OCI-LY7 (cell line): ENCODE results near the gene TMEM178B. TPM values are rescaled to one million over a fixed set of nuclear protein-coding genes. Genes with fewer than 3 reads are reported as not detected.

Experiments used
- BruUV-seq: library from RNA; stranded (reverse); fragments of 400-500 nt; replicated peaks from 2 replicates; lab custom pipeline; 2021; lab: Mats Ljungman, UMichigan
- CTCF ChIA-PET: fragments of 300-600 bp; sonication (Branson Sonifier 250); formaldehyde crosslinking; loops from one replicate; lab custom pipeline; 2022; ENCODE audit warnings: antibody characterized with exemption; ENCODE audit not compliant: unreplicated experiment; lab: Charles Lee
- POLR2A ChIA-PET: fragments of 300-600 bp; sonication (Branson Sonifier 250); formaldehyde crosslinking; loops from one replicate; lab custom pipeline; 2022; ENCODE audit warnings: antibody characterized with exemption; lab: Charles Lee
- DNase-seq: peaks from one replicate; pipeline ENCODE4 v3.0.0-alpha.2; 2015; ENCODE audit warnings: low spot score
- H2AFZ ChIP-seq: fragments of 200-600 bp; sonication (generic), shearing (Covaris generic); 2 replicates; pipeline ENCODE4 v1.6.1; 2014; ENCODE audit warnings: mild to moderate bottlenecking, antibody characterized with exemption, low read length, moderate library complexity
- H3K27ac ChIP-seq: fragments of 200-600 bp; sonication (generic); 2 replicates; pipeline ENCODE4 v1.5.1; 2014; ENCODE audit warnings: mixed run types, low read depth, mild to moderate bottlenecking, moderate library complexity, low read length, inconsistent platforms; ENCODE audit not compliant: poor library complexity, severe bottlenecking
- H3K36me3 ChIP-seq: fragments of 200-600 bp; sonication (generic); 2 replicates; pipeline ENCODE4 v1.6.1; 2014; ENCODE audit warnings: mild to moderate bottlenecking, antibody characterized with exemption, low read length, moderate library complexity, mixed read lengths; ENCODE audit not compliant: insufficient read depth
- H3K4me1 ChIP-seq: fragments of 200-600 bp; sonication (generic); 2 replicates; pipeline ENCODE4 v1.5.1; 2014; ENCODE audit warnings: mild to moderate bottlenecking, low read length; ENCODE audit not compliant: insufficient read depth, poor library complexity, severe bottlenecking
- H3K4me2 ChIP-seq: fragments of 200-600 bp; sonication (generic); 2 replicates; pipeline ENCODE4 v1.6.1; 2014; ENCODE audit warnings: mild to moderate bottlenecking, low read length
- H3K4me3 ChIP-seq: fragments of 200-600 bp; sonication (generic); 2 replicates; pipeline ENCODE4 v1.5.1; 2014; ENCODE audit warnings: mild to moderate bottlenecking, low read depth, low read length; ENCODE audit not compliant: poor library complexity, severe bottlenecking
- H3K79me2 ChIP-seq: fragments of 200-600 bp; sonication (generic); 2 replicates; pipeline ENCODE4 v1.6.1; 2016; ENCODE audit warnings: low read depth, mild to moderate bottlenecking, low read length, moderate library complexity, mixed read lengths; ENCODE audit not compliant: insufficient read depth
- H3K9me2 ChIP-seq: fragments of 200-600 bp; sonication (generic); 2 replicates; pipeline ENCODE4 v1.6.1; 2016; ENCODE audit warnings: mild to moderate bottlenecking, low read length, mixed read lengths; ENCODE audit not compliant: insufficient read depth
- H3K9me3 ChIP-seq: fragments of 200-600 bp; sonication (generic); 2 replicates; pipeline ENCODE4 v1.6.1; 2014; ENCODE audit warnings: mild to moderate bottlenecking, mixed run types, low read length, mixed read lengths
- H4K20me1 ChIP-seq: fragments of 200-600 bp; sonication (generic); 2 replicates; pipeline ENCODE4 v1.6.1; 2014; ENCODE audit warnings: mild to moderate bottlenecking, antibody characterized with exemption, low read length, moderate library complexity, mixed read lengths; ENCODE audit not compliant: insufficient read depth
- CTCF ChIP-seq: fragments of 200-600 bp; sonication (generic); conservative IDR thresholded peaks from 2 replicates; pipeline ENCODE4 v1.5.1; 2014; ENCODE audit warnings: mild to moderate bottlenecking, antibody characterized with exemption, low read length, moderate library complexity, mixed read lengths
- EZH2phosphoT487 ChIP-seq: fragments of 200-600 bp; sonication (generic); IDR thresholded peaks from 2 replicates; pipeline ENCODE4 v1.6.1; 2018; ENCODE audit warnings: low read depth, borderline replicate concordance, mild to moderate bottlenecking, mixed run types, antibody characterized with exemption, low read length, moderate library complexity, mixed read lengths
- intact Hi-C: fragments of 100-400 bp; cut with micrococcal nuclease; formaldehyde crosslinking; loops from one replicate; pipeline ENCODE4 v1.10.0; 2022; ENCODE audit not compliant: unreplicated experiment
- total RNA-seq, 2 experiments: library from RNA; depleted of rRNA in 1 of 2; stranded (reverse); fragments of >200 nt in 1 of 2; shearing (Covaris generic) in 1 of 2; gene quantifications; 2 replicates each; pipeline ENCODE4 v1.2.3, GENCODE V29; 2014 to 2022

Gene TMEM178B
- total RNA-seq, 2 experiments from 2014 or later, result not detected

- intact Hi-C loops, result no loop called here
- Histone ChIP-seq H3K27ac (no peak overlapping the region), H3K9me3 (no peaks in the 10 kb centered on the region), H3K4me1 (no peaks in the 10 kb centered on the region), H3K9me2 (no peaks in the 10 kb centered on the region), H4K20me1 (no peaks in the 10 kb centered on the region), H3K4me2 (no peak overlapping the region), H3K4me3 (no peak overlapping the region), H3K36me3 (no peaks in the 10 kb centered on the region), H2AFZ (no peak overlapping the region), H3K79me2 (no peaks in the 10 kb centered on the region)
- CTCF ChIA-PET, result no interaction called here
- BruUV-seq, result no TSS peak
- POLR2A ChIA-PET, result no interaction called here
- DNase-seq, result no peak
- TF ChIP-seq EZH2phosphoT487 (no peak), CTCF (no peak)
Measured at GRCh38 chr7:141490474-141490873, 416.6 kb downstream of the TMEM178B start.

GRCh38 chr7:141495057-141495456, 421.2 kb downstream of the TMEM178B start:
- Histone ChIP-seq H3K9me2 (no peaks in the 10 kb centered on the region), H3K79me2 (no peaks in the 10 kb centered on the region), H3K4me2 (no peak overlapping the region), H3K9me3 (no peaks in the 10 kb centered on the region), H2AFZ (no peak overlapping the region), H4K20me1 (no peaks in the 10 kb centered on the region), H3K36me3 (no peaks in the 10 kb centered on the region), H3K4me3 (no peak overlapping the region), H3K27ac (no peak overlapping the region), H3K4me1 (no peaks in the 10 kb centered on the region)
- intact Hi-C loops, result no loop called here
- ChIA-PET CTCF (interaction anchor here (0.7 kb wide), 1 partner anchor 199 kb away, joined by 3 read pairs; no protein-coding TSS in a partner anchor), POLR2A (interaction anchor here (0.6 kb wide), 1 partner anchor 188 kb away, joined by 3 read pairs; no protein-coding TSS in a partner anchor)
- DNase-seq, result no peak
- TF ChIP-seq CTCF (no peak), EZH2phosphoT487 (no peak)
- no TSS peak for BruUV-seq

DNA sequence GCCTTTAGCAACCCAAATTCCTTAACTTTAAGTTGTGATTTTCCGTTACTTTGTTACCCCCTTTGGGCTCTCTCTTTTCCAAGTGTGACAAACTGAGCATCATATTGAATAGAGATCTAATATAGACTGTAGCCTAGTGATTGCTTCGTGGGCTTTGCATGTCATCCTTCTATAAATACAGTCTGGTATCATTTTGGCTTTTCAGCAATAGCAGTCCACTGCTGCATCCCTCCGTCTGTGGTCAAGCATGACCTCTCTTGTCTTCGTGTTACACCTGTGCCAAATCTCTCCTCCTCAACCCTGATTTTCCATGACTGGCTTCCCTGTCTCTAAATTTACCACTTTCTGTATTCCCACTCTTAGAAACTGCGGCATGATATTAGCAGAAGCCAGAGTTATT, 423.5 kb downstream of the TMEM178B start:
- no peak for DNase-seq
- H3K27ac ChIP-seq, result no peak overlapping the region
- no peak overlapping the region for H3K4me2 ChIP-seq
- TF ChIP-seq EZH2phosphoT487 (no peak), CTCF (no peak)
- no TSS peak for BruUV-seq
- no peaks in the 10 kb centered on the region for H3K4me1 ChIP-seq
- intact Hi-C loops, result no loop called here
- H3K9me2 ChIP-seq, result no peaks in the 10 kb centered on the region
- H3K9me3 ChIP-seq, result no peaks in the 10 kb centered on the region
- ChIA-PET POLR2A (no interaction called here), CTCF (no interaction called here)
- H3K4me3 ChIP-seq, result no peak overlapping the region
- no peaks in the 10 kb centered on the region for H3K79me2 ChIP-seq
- H4K20me1 ChIP-seq, result no peaks in the 10 kb centered on the region
- no peaks in the 10 kb centered on the region for H3K36me3 ChIP-seq
- no peak overlapping the region for H2AFZ ChIP-seq
